GM12878 (cell line): ENCODE data around the gene COL4A2. TPM values are rescaled to one million over a fixed set of nuclear protein-coding genes. Genes with fewer than 3 reads are reported as not detected.

ENCODE experiments used
- ATAC-seq: fragments of 200-7000 bp; cut with Tn5 transposase; 3 replicates; pipeline ENCODE4 v1.9.1; 2020; ENCODE audit warnings: mild to moderate bottlenecking, moderate library complexity
- BruUV-seq: library from RNA; stranded (reverse); fragments of 400-500 nt; replicated peaks from 2 replicates; lab custom pipeline; 2021; lab: Mats Ljungman, UMichigan
- CTCF ChIA-PET: fragments of 300-600 bp; sonication (Branson Sonifier 250); formaldehyde crosslinking; extraction: SDS; loops from one replicate; lab custom pipeline; 2021; ENCODE audit warnings: inconsistent platforms; lab: Yijun Ruan, JAX
- POLR2A ChIA-PET: fragments of 350-600 bp; formaldehyde crosslinking; extraction: SDS; loops from one replicate; lab custom pipeline; 2021; ENCODE audit warnings: inconsistent platforms; lab: Charles Lee
- RAD21 ChIA-PET: fragments of 300-600 bp; sonication (Branson Sonifier 250); formaldehyde crosslinking; loops from one replicate; lab custom pipeline; 2023; ENCODE audit warnings: antibody characterized with exemption; ENCODE audit not compliant: unreplicated experiment; lab: Charles Lee
- SMC1A ChIA-PET: fragments of 300-600 bp; sonication (Branson Sonifier 250); formaldehyde crosslinking; loops from one replicate; lab custom pipeline; 2023; ENCODE audit not compliant: unreplicated experiment, uncharacterized antibody; lab: Charles Lee
- DNase-seq: peaks from one replicate; pipeline ENCODE4 v3.0.0-alpha.2; 2011; ENCODE audit warnings: low read depth, low spot score
- FAIRE-seq: peaks from 3 replicates; lab custom pipeline; 2011; peaks lifted over from hg19 to GRCh38; lab: Jason Lieb, UNC
- H2AFZ ChIP-seq: 2 replicates; pipeline ENCODE4 v1.6.0; 2011; ENCODE audit warnings: low read depth, low read length, control low read depth; ENCODE audit not compliant: control insufficient read depth
- H3K27ac ChIP-seq: 2 replicates; pipeline ENCODE4 v1.5.1; 2011; ENCODE audit warnings: control low read depth; ENCODE audit not compliant: control insufficient read depth, insufficient read depth
- H3K27me3 ChIP-seq, 2 experiments: replicated peaks in 1 of 2; 2 replicates each; pipeline versions ENCODE4 v1.6.0 to v1.6.1; 2011; ENCODE audit warnings: low read length in 1 of 2; ENCODE audit not compliant: control insufficient read depth in 2 of 2, insufficient read depth in 2 of 2
- H3K36me3 ChIP-seq, 2 experiments: 2 replicates each; pipeline ENCODE4 v1.5.1; 2011; ENCODE audit warnings: low read length in 1 of 2; ENCODE audit not compliant: control insufficient read depth in 2 of 2, insufficient read depth in 2 of 2
- H3K4me1 ChIP-seq: 2 replicates; pipeline ENCODE4 v1.6.1; 2011; ENCODE audit warnings: mild to moderate bottlenecking, low read length, moderate library complexity, mixed read lengths; ENCODE audit not compliant: control insufficient read depth, insufficient read depth
- H3K4me2 ChIP-seq: 2 replicates; pipeline ENCODE4 v1.6.0; 2011; ENCODE audit warnings: control low read depth; ENCODE audit not compliant: control insufficient read depth, insufficient read depth
- H3K4me3 ChIP-seq: fragments of 200-600 bp; sonication (generic); 2 replicates; pipeline ENCODE4 v1.5.1; 2016
- H3K79me2 ChIP-seq: 2 replicates; pipeline ENCODE4 v1.6.0; 2011; ENCODE audit warnings: low read length; ENCODE audit not compliant: control insufficient read depth, insufficient read depth
- H3K9ac ChIP-seq: 2 replicates; pipeline ENCODE4 v1.8.0; 2011; ENCODE audit warnings: low read length, control low read depth, mixed read lengths; ENCODE audit not compliant: control insufficient read depth, insufficient read depth
- H3K9me3 ChIP-seq: replicated peaks from 3 replicates; pipeline ENCODE4 v1.5.1; 2011; ENCODE audit warnings: mild to moderate bottlenecking, low read length; ENCODE audit not compliant: control insufficient read depth, insufficient read depth
- H4K20me1 ChIP-seq: 2 replicates; pipeline ENCODE4 v1.6.0; 2011; ENCODE audit not compliant: control insufficient read depth, insufficient read depth
- CREM ChIP-seq: IDR thresholded peaks from 2 replicates; pipeline ENCODE4 v1.6.1; 2014; ENCODE audit warnings: antibody characterized with exemption, low read depth
- E2F8 ChIP-seq: fragments of 450-650 bp; IDR thresholded peaks from 2 replicates; pipeline ENCODE4 v1.6.1; 2018; ENCODE audit warnings: mild to moderate bottlenecking, low read depth, moderate library complexity; ENCODE audit not compliant: partially characterized antibody
- EZH2 ChIP-seq: IDR thresholded peaks from 2 replicates; pipeline ENCODE4 v1.6.1; 2012; ENCODE audit warnings: low read depth, mild to moderate bottlenecking, control low read depth, inconsistent platforms, low read length, borderline replicate concordance; ENCODE audit not compliant: control insufficient read depth
- MXI1 ChIP-seq: fragments of 150-350 bp; IDR thresholded peaks from 2 replicates; pipeline ENCODE4 v1.6.1; 2011; ENCODE audit warnings: low read depth, mild to moderate bottlenecking, inconsistent platforms, low read length, improper control_type of control experiment
- PAX5 ChIP-seq: IDR thresholded peaks from 2 replicates; pipeline ENCODE4 v1.6.1; 2011; ENCODE audit warnings: low read depth, low read length, borderline replicate concordance
- RB1 ChIP-seq: fragments of 450-650 bp; formaldehyde crosslinking; IDR thresholded peaks from 2 replicates; pipeline ENCODE4 v1.6.1; 2017; ENCODE audit warnings: mild to moderate bottlenecking, borderline replicate concordance
- STAT1 ChIP-seq: fragments of 450-650 bp; conservative IDR thresholded peaks from 2 replicates; pipeline ENCODE4 v1.6.1; 2014; ENCODE audit warnings: antibody characterized with exemption, mild to moderate bottlenecking
- TBL1XR1 ChIP-seq: IDR thresholded peaks from 2 replicates; pipeline ENCODE4 v1.6.1; 2012; ENCODE audit warnings: low read depth, low read length, improper control_type of control experiment
- TCF7 ChIP-seq: IDR thresholded peaks from 2 replicates; pipeline ENCODE4 v1.6.1; 2014; ENCODE audit warnings: antibody characterized with exemption, borderline replicate concordance
- ZSCAN29 ChIP-seq: fragments of 450-650 bp; IDR thresholded peaks from 2 replicates; pipeline ENCODE4 v1.6.1; 2017; ENCODE audit warnings: mild to moderate bottlenecking, moderate library complexity
- WGBS: methylation state at CpG from one replicate; pipeline ENCODE4 v1.1.6; 2016; ENCODE audit warnings: low lambda C conversion rate; ENCODE audit not compliant: insufficient replicate concordance, insufficient coverage; ENCODE audit errors: missing lambda C conversion rate; 5-methylcytosine and 5-hydroxymethylcytosine counted together
- in situ Hi-C: fragments of 300-500 bp; cut with MboI; formaldehyde crosslinking; loops from 9 replicates; pipeline ENCODE4 v1.14.3; 2018; ENCODE audit warnings: mixed read lengths
- intact Hi-C: fragments of 100-400 bp; cut with micrococcal nuclease; formaldehyde crosslinking; loops from one replicate; pipeline ENCODE4 v1.14.2; 2022; ENCODE audit not compliant: unreplicated experiment
- polyA plus RNA-seq, 11 experiments: library from polyadenylated mRNA; depleted of rRNA in 4 of 11; unstranded in 6 of 11; stranded (reverse) in 5 of 11; fragments of >200 nt; fragmentation: Nextera tagmentation in 4 of 11; fragmentation: Illumina TruSeq in 1 of 11; extraction: Ambion mirVana in 4 of 11; extraction: Trizol in 1 of 11; gene quantifications; 1 replicate in 1 of 11; 2 replicates in 10 of 11; pipeline versions ENCODE4 v1.2.1 to v1.2.3, GENCODE V29; 2011 to 2016; ENCODE audit warnings: inconsistent platforms in 2 of 11, missing spikeins in 2 of 11, low read depth in 1 of 11
- total RNA-seq, 4 experiments: library from RNA; depleted of rRNA in 3 of 4; stranded (reverse); fragments of >200 nt in 3 of 4; fragmentation: Illumina TruSeq in 1 of 4; extraction: Trizol in 1 of 4; gene quantifications; 2 replicates each; pipeline versions ENCODE4 v1.2.1 to v1.2.3, GENCODE V29; 2013 to 2021
- TF ChIP-seq, protein P1 (sequence below): fragments of 450-650 bp; IDR thresholded peaks from 2 replicates; pipeline ENCODE4 v1.6.1; 2016; ENCODE audit warnings: mild to moderate bottlenecking
- TF ChIP-seq, protein P2 (sequence below): fragments of 450-650 bp; formaldehyde crosslinking; IDR thresholded peaks from 2 replicates; pipeline ENCODE4 v1.4.0; 2022; ENCODE audit warnings: mild to moderate bottlenecking, moderate library complexity

COL4A2 gene
- total and polyA plus RNA-seq, 10 of the 15 experiments (the other 5 are each of a cell fraction or from before 2014, with no cell fraction given), result 0.16 to 1.6 (median 0.62) TPM; not detected in 3

DNA sequence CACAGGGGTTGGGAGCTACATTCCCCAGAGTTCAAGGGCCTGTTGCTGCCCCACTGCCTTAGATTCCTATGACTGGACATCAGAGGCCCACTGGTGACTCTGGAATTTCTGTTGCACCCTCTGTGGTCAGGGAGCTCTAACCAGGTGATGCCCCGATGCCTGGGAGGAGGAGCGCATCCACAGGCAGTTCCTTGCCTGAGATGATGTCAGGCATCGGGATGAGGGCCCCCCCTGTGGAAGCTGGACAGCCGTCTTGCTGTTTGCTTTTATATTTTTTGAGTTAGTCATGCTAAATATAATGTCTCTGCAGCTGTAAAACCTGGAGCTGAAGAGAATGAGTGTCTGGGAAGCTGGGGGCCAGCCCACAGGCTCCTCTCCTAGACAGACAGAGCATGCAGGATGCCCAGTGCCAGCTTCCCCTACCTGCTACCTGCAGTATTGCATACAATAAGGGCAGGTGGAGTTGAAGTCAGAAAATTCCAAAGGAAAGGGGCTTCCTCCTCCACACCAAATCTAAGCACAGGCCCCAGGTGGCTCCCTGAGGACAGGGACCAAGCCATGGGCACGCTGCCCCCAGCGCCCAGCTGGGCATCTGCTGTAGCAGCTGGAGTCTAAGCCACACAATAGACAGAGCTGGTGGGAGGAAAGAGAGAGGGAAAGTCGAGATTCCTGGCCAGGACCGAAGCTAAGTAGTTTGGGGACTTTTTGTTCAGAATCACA, 16.2 kb downstream of the COL4A2 start:
- no TSS peak for BruUV-seq
- no peak overlapping the region for H2AFZ ChIP-seq
- intact Hi-C loops (no loop called here), in situ Hi-C loops (no loop called here)
- ChIA-PET CTCF (interaction anchor here (1.2 kb wide), 2 partner anchors 9 to 95 kb away, joined by 4 to 5 read pairs; no protein-coding TSS in a partner anchor), RAD21 (no interaction called here), SMC1A (interaction anchor here (0.8 to 2.2 kb wide), 4 partner anchors 18 to 121 kb away, joined by 3 to 5 read pairs (median 4); no protein-coding TSS in a partner anchor), POLR2A (no interaction called here)
- no peaks in the 10 kb centered on the region for H3K79me2 ChIP-seq
- no peaks in the 10 kb centered on the region; a peak in 2 of 4 replicates for H3K27me3 ChIP-seq
- FAIRE-seq, result no peak
- no peak overlapping the region for H3K4me2 ChIP-seq
- WGBS, result 20% methylated on average over 8 of the region's 8 CpGs
- H3K36me3 ChIP-seq, result no peaks in the 10 kb centered on the region
- no peaks in the 10 kb centered on the region for H4K20me1 ChIP-seq
- H3K9ac ChIP-seq, result no peak overlapping the region
- no peak overlapping the region for H3K4me3 ChIP-seq
- no peaks in the 10 kb centered on the region for H3K9me3 ChIP-seq
- H3K27ac ChIP-seq, result no peak overlapping the region
- DNase-seq, result no peak
- ATAC-seq, result no peak
- H3K4me1 ChIP-seq, result no peaks in the 10 kb centered on the region
- TF ChIP-seq TBL1XR1 (no peak), E2F8 (no peak), RB1 (no peak), STAT1 (no peak), TCF7 (no peak), EZH2 (no peak), CREM (no peak), ZSCAN29 (no peak), MXI1 (no peak), PAX5 (no peak)
- TF ChIP-seq, protein P1, sequence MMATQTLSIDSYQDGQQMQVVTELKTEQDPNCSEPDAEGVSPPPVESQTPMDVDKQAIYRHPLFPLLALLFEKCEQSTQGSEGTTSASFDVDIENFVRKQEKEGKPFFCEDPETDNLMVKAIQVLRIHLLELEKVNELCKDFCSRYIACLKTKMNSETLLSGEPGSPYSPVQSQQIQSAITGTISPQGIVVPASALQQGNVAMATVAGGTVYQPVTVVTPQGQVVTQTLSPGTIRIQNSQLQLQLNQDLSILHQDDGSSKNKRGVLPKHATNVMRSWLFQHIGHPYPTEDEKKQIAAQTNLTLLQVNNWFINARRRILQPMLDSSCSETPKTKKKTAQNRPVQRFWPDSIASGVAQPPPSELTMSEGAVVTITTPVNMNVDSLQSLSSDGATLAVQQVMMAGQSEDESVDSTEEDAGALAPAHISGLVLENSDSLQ, result no peak
- TF ChIP-seq, protein P2, sequence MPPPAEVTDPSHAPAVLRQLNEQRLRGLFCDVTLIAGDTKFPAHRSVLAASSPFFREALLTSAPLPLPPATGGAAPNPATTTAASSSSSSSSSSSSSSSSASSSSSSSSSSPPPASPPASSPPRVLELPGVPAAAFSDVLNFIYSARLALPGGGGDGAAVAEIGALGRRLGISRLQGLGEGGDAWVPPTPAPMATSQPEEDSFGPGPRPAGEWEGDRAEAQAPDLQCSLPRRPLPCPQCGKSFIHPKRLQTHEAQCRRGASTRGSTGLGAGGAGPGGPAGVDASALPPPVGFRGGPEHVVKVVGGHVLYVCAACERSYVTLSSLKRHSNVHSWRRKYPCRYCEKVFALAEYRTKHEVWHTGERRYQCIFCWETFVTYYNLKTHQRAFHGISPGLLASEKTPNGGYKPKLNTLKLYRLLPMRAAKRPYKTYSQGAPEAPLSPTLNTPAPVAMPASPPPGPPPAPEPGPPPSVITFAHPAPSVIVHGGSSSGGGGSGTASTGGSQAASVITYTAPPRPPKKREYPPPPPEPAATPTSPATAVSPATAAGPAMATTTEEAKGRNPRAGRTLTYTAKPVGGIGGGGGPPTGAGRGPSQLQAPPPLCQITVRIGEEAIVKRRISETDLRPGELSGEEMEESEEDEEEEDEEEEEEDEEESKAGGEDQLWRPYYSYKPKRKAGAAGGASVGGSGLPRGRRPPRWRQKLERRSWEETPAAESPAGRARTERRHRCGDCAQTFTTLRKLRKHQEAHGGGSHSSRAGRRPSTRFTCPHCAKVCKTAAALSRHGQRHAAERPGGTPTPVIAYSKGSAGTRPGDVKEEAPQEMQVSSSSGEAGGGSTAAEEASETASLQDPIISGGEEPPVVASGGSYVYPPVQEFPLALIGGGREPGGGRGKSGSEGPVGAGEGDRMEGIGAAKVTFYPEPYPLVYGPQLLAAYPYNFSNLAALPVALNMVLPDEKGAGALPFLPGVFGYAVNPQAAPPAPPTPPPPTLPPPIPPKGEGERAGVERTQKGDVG, result no peak
